CD4-positive, alpha-beta T cell treated with Interleukin-6 for 4 hours (primary cell): ENCODE data around the gene SLC26A1.
"Not testable (repeated sequence)": the region's sequence is repeated elsewhere in the genome, so short reads cannot be mapped to it uniquely, and the experiment has no call there.

Source experiments
- DNase-seq: peaks from one replicate; pipeline ENCODE4 v3.0.0-alpha.2; 2020; ENCODE audit warnings: mixed read lengths

The SLC26A1 gene

DNA sequence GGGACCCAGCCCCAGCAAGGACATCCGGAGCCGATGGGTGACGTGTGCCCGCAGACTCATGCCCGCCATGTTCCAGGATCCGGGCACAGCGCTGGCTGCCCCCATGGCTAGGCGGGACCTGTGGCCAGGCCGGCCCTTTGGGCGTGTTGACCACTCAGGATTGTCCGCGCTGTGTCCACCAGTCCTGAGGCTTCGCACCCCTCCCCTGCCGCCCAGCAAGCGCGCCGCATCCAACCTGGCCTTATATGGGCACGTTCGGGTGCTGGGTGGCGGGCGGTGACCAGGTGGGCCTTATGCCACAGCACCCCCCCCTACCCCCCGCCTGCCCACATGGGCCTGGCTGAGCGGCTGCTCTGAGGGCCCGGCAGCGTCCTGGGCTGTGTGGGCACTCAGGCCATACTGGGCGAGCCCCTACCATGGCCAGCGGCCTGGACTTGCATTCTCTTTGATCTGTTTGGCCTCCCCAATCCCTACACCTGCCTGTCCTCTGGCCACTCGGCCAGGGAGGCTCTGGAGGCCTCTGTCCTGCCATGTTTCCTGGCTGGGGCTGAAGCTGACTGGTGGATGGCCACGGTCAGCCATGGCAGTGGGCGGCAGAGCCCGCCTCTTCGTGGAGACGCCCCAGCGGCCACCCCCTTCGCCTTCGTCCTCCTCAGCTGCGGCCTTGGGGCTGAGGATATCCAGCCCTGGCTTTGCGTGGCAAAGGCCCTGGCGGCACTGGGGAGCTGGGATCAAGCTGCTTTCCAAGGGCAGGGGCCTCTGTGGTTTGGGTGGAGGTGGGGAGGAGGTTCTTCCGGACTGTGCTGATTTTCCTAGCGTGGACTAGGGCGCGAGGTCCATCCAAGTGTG lies 20.2 kb upstream of the SLC26A1 start:
- no peak for DNase-seq

GRCh38 chr4:1012034-1012739 lies 19.0 kb upstream of the SLC26A1 start:
- peak; percentile 55 for DNase-seq

DNA sequence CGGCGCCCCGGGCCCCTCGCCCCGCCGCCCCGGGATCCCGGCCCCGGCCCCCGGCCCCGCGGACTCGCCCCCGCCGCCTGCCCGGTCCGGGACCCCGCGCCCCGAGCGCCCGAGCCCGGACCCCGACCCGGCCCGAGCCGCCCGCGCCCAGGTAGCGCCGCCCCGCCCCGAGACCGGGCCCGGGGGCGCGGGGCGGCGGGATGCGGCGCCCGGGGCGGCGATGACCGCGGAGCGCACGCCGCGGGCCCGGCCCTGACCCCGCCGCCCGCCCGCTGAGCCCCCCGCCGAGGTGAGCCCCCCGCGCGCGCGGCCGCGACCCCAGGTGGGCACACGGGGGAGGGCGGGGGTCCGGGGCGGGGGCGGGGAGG lies 18.4 kb upstream of the SLC26A1 start:
- DNase-seq = no peak

- peak; percentile 98 for DNase-seq
Measured at GRCh38 chr4:1011022-1011665, 17.9 kb upstream of the SLC26A1 start, which contains the start of gene FGFRL1. Gene FGFRL1 (plus strand): TSS chr4:1011626. CDS start chr4:1012486, 860 bp downstream.

DNA sequence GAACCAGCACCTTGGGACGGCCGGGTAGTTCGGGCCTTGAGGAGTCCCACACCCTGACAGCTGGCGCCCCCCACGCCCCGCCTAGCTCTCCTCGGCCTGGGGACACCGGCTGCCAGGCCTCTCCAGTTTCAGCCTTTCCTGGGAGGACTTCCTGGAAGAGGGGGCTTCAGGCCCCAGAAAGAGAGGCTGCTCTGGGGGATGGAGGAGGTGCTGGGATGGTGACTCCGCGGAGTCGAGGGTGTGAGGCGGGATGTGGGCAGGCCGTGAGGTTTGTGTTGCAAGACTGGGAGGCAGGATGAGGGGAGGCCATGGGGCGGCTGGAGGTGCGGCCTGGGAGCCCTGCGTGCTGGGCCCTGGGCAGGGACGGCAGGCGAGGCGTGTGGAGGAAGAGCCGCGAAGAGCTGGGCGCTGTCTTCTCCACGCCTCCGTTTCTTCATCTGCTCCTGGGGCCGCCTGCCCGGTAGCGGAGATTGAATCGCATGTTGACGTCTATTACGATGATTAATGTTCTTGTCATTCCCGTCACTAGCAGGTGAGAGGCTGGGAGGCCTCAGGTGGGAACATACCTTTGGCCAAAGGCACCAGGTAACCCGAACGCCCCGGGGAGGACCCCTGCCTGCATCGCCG lies 17.3 kb upstream of the SLC26A1 start:
- peak; percentile 75 for DNase-seq

GRCh38 chr4:1009542-1010394 lies 16.6 kb upstream of the SLC26A1 start:
- peak; percentile 78 for DNase-seq

GRCh38 chr4:1008840-1009541 lies 15.8 kb upstream of the SLC26A1 start:
- peak; percentile 51 for DNase-seq

DNA sequence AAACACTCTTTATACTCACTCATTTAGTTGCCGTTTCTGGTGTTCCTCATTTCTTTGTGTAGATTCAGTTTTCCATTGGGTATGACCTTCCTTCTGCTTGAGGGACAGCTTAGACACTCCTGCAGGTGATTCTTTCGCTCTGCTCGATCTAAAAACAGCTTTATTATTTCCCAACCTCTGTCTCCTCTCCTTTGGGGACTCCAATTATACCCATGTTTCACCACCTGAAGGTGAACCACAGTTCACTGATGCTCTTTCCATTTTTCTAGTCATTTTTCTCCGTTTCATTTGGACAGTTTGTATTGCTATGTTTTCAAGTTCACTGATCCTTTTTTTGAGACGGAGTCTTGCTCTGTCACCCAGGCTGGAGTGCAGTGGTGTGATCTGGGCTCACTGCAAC lies 13.7 kb upstream of the SLC26A1 start:
- no peak for DNase-seq

GRCh38 chr4:1004557-1005485 lies 11.6 kb upstream of the SLC26A1 start:
- DNase-seq = no peak

DNA sequence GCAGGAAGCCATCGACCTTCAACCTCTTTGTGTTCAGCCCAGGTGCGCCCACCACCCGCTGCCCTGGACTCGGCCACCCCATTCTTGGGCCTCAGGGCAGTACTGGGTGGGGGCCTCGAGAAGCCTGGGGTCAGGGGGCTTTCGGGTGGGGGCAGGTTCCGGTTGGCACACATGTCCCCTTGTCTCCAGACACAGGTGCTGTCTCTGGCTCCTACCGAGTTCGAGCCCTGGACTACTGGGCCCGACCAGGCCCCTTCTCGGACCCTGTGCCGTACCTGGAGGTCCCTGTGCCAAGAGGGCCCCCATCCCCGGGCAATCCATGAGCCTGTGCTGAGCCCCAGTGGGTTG lies 10.8 kb upstream of the SLC26A1 start:
- DNase-seq = no peak

DNA sequence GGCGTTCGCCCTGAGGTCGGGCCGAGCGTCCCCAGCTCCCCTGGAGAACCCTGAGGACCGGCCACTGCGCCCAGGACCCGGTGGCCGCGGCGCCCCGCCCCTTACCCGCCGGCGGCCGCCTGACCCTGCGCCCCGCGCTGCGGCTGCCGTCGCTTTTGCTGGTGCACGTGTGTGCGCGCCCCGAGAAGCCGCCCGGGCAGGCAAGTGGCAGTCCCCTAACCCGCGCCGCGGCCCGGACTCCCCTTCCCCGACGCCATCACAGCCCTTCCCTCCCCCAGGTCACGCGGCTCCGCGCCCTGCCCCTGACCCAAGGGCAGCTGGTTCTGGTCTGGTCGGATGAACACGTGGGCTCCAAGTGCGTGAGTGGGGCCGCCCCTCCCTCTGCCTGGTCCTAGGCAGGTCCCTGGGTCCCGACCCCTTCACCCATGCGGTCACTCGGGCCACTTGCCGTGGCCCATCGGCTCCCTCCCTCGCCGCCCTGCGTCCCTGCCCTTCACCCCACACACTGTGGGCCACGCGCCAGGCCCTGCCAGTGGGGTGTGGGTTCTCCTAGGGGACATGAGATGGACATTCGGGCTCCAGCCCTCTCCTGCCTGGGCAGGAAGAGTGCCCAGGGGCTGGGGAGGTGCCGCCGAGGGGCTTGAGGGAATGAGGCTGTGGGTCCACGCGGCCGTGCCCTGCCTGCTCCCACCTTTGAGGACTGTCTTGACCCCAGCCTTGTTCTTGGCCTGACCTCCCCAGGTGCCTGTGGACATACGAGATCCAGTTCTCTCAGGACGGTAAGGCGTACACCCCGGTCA lies 10.3 kb upstream of the SLC26A1 start:
- DNase-seq = no peak

DNA sequence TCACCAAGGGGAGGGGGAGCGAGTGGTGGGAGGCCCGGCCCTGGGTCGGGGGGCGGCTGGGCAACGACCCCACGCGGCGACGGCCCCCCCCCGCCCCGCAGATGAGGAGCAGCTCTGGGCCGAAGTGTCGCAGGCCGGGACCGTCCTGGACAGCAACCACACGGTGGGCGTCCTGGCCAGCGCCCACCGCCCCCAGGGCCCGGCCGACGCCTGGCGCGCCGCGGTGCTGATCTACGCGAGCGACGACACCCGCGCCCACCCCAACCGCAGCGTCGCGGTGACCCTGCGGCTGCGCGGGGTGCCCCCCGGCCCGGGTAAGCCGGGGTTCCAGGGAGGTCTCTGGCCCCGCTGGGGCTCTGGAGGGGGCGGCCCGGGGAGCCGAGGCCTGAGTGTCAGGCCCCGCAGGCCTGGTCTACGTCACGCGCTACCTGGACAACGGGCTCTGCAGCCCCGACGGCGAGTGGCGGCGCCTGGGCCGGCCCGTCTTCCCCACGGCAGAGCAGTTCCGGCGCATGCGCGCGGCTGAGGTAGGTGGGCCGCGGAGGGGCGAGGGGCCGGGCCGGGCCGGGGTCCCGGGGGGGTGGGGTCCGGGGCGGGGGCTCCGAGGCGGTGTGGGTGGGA lies 9.5 kb upstream of the SLC26A1 start:
- no peak for DNase-seq

DNA sequence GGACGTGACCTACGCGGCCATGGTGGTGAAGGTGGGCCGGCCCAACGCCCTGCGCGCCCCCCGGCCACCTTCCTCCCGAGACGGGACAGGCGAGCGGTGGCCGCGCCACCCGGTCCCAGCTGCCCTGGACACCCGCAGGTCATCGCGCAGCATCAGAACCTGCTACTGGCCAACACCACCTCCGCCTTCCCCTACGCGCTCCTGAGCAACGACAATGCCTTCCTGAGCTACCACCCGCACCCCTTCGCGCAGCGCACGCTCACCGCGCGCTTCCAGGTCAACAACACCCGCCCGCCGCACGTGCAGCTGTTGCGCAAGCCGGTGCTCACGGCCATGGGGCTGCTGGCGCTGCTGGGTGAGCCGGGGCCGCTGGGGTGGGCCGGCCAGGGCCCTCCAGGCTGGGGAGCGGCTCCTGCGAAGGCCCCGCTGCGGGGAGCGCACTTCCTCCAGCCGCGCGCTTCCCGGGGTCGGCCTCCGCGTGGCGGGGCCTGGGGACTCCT lies 9.0 kb upstream of the SLC26A1 start:
- DNase-seq = no peak

GRCh38 chr4:1001561-1002130 lies 8.4 kb upstream of the SLC26A1 start:
- no peak for DNase-seq

GRCh38 chr4:1000686-1001260 lies 7.6 kb upstream of the SLC26A1 start:
- no peak for DNase-seq

DNA sequence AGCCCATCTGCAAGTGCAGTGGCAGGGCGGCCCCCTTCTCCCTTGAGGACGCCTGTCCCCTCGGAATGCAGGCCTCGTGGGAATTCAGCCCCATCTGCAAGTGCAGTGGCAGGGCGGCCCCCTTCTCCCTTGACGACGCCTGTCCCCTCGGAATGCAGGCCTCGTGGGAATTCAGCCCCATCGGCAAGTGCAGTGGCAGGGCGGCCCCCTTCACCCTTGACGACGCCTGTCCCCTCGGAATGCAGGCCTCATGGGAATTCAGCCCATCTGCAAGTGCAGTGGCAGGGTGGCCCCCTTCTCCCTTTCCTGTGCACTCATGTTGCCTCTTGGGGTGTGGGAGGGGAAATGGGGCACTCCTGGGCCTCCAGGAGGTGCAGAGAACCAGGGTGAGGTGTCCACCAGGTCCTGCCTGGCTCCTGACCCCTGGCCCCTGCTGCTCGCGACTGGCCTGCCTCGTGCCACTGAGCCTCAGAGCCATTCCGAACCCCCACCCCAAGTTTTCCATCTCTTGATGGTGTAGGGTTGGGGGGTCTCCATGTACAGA lies 6.8 kb upstream of the SLC26A1 start:
- DNase-seq = no peak

DNA sequence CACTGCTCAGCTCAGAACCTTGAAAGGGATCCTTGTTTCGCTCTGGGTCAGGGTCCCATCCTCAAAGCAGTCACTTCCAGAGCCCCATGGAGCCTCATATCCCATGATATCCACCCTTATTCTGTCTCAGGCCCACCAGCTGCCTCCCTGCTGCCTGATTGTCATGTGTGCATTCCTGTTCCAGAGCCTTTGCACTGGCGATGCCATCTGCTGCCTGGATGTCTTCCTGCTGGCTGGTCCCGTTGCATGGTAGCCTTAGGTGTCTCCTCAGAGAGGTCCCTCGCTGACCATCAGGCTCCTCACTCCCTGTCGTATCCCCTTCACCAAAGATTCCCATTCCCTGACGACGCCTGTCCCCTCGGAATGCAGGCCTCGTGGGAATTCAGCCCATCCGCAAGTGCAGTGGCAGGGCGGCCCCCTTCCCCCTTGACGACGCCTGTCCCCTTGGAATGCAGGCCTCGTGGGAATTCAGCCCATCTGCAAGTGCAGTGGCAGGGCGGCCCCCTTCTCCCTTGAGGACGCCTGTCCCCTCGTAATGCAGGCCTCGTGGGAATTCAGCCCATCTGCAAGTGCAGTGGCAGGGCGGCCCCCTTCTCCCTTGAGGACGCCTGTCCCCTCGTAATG lies 6.1 kb upstream of the SLC26A1 start:
- not testable (repeated sequence) for DNase-seq
